Measurements from ENCODE around the gene HLA-E. TPM values are rescaled to one million over a fixed set of nuclear protein-coding genes. Genes with fewer than 3 reads are reported as not detected.

HLA-E gene
- total RNA-seq, 1 experiment from 2014 or later, result 41.1 TPM

GRCh38 chr6:30453508-30454116 is 35.7 kb upstream of the HLA-E start:
- H3K4me1 ChIP-seq (ENCODE audit: insufficient read depth, low read length, poor library complexity, severe bottlenecking), result no peaks in the 10 kb centered on the region
- H3K9me3 ChIP-seq (ENCODE audit: low read depth, low read length, poor library complexity, severe bottlenecking), result no peaks in the 10 kb centered on the region
- no TSS peak for BruUV-seq (replicated peaks)
- H3K4me3 ChIP-seq (ENCODE audit: low read depth, low read length, poor library complexity, severe bottlenecking), result no peak overlapping the region
- ChIA-PET POLR2A (ENCODE audit: low non-redundant PET) (no interaction called here), CTCF (interaction anchor here (0.5 to 1.1 kb wide), 21 partner anchors 11 to 567 kb away, joined by 3 to 21 read pairs (median 4); partner anchors contain the start of gene TRIM39)
- intact Hi-C loops (cut with micrococcal nuclease; ENCODE audit: unreplicated experiment), result loop anchor here (5.0 kb wide), 1 partner anchor 41 kb away; no protein-coding TSS in a partner anchor
- DNase-seq (ENCODE audit: low spot score), result peak; percentile 97
- H3K27ac ChIP-seq (ENCODE audit: low read depth, low read length, poor library complexity, severe bottlenecking), result no peak overlapping the region
- no peak for TF ChIP-seq EZH2 (IDR thresholded peaks at IDR 0.05; ENCODE audit: borderline replicate concordance, low read depth, low read length, poor library complexity, severe bottlenecking)
- TF ChIP-seq CTCF (conservative IDR thresholded peaks at IDR 0.05; ENCODE audit: low read depth, low read length), result peak; percentile 98
- H3K36me3 ChIP-seq (ENCODE audit: insufficient read depth, low read length, poor library complexity, severe bottlenecking), result no peaks in the 10 kb centered on the region
- H3K27me3 ChIP-seq (replicated peaks; ENCODE audit: insufficient read depth, low read depth, low read length, poor library complexity), result peaks cover 56% of the 10 kb centered on the region

GRCh38 chr6:30459145-30459544 is 30.2 kb upstream of the HLA-E start:
- Histone ChIP-seq H3K4me1 (ENCODE audit: insufficient read depth, low read length, poor library complexity, severe bottlenecking) (peaks cover 6% of the 10 kb centered on the region), H3K4me3 (ENCODE audit: low read depth, low read length, poor library complexity, severe bottlenecking) (no peak overlapping the region), H3K27ac (ENCODE audit: low read depth, low read length, poor library complexity, severe bottlenecking) (no peak overlapping the region), H3K36me3 (ENCODE audit: insufficient read depth, low read length, poor library complexity, severe bottlenecking) (no peaks in the 10 kb centered on the region), H3K27me3 (replicated peaks; ENCODE audit: insufficient read depth, low read depth, low read length, poor library complexity) (peaks cover 77% of the 10 kb centered on the region), H3K9me3 (ENCODE audit: low read depth, low read length, poor library complexity, severe bottlenecking) (no peaks in the 10 kb centered on the region)
- CTCF ChIA-PET, result no interaction called here
- BruUV-seq (replicated peaks), result no TSS peak
- TF ChIP-seq CTCF (conservative IDR thresholded peaks at IDR 0.05; ENCODE audit: low read depth, low read length) (no peak), EZH2 (IDR thresholded peaks at IDR 0.05; ENCODE audit: borderline replicate concordance, low read depth, low read length, poor library complexity, severe bottlenecking) (no peak)
- POLR2A ChIA-PET (ENCODE audit: low non-redundant PET), result no interaction called here
- no peak for DNase-seq (ENCODE audit: low spot score)
- intact Hi-C loops (cut with micrococcal nuclease; ENCODE audit: unreplicated experiment), result no loop called here

GRCh38 chr6:30461055-30461454 is 28.3 kb upstream of the HLA-E start:
- H3K36me3 ChIP-seq (ENCODE audit: insufficient read depth, low read length, poor library complexity, severe bottlenecking), result no peaks in the 10 kb centered on the region
- POLR2A ChIA-PET (ENCODE audit: low non-redundant PET), result no interaction called here
- H3K27ac ChIP-seq (ENCODE audit: low read depth, low read length, poor library complexity, severe bottlenecking), result no peak overlapping the region
- no TSS peak for BruUV-seq (replicated peaks)
- DNase-seq (ENCODE audit: low spot score), result no peak
- peaks cover 6% of the 10 kb centered on the region for H3K4me1 ChIP-seq (ENCODE audit: insufficient read depth, low read length, poor library complexity, severe bottlenecking)
- H3K27me3 ChIP-seq (replicated peaks; ENCODE audit: insufficient read depth, low read depth, low read length, poor library complexity), result peaks cover 97% of the 10 kb centered on the region
- intact Hi-C loops (cut with micrococcal nuclease; ENCODE audit: unreplicated experiment), result no loop called here
- no peak overlapping the region for H3K4me3 ChIP-seq (ENCODE audit: low read depth, low read length, poor library complexity, severe bottlenecking)
- TF ChIP-seq EZH2 (IDR thresholded peaks at IDR 0.05; ENCODE audit: borderline replicate concordance, low read depth, low read length, poor library complexity, severe bottlenecking) (no peak), CTCF (conservative IDR thresholded peaks at IDR 0.05; ENCODE audit: low read depth, low read length) (no peak)
- H3K9me3 ChIP-seq (ENCODE audit: low read depth, low read length, poor library complexity, severe bottlenecking), result no peaks in the 10 kb centered on the region
- CTCF ChIA-PET, result no interaction called here

All from A673 (cell line).